HepG2 (cell line): ENCODE measurements around the gene PRSS8. TPM values are rescaled to one million over a fixed set of nuclear protein-coding genes. Genes with fewer than 3 reads are reported as not detected.

ENCODE experiments used
- CEBPG ChIP-seq: IDR thresholded peaks from 2 replicates; pipeline ENCODE4 v1.6.1; 2016
- FOXK1 ChIP-seq: sonication (generic); formaldehyde crosslinking; IDR thresholded peaks from 2 replicates; pipeline ENCODE4 v1.4.0; 2020; ENCODE audit warnings: low read depth, missing genetic modification reagents, borderline replicate concordance
- GTF2F1 ChIP-seq: fragments of 150-350 bp; IDR thresholded peaks from 2 replicates; pipeline ENCODE4 v1.6.1; 2014; ENCODE audit warnings: low read length
- HDAC6 ChIP-seq: fragments of 200-600 bp; sonication (generic); IDR thresholded peaks from 2 replicates; pipeline ENCODE4 v1.7.0; 2017; ENCODE audit warnings: mild to moderate bottlenecking, antibody characterized with exemption, low read length, low read depth
- NCOA1 ChIP-seq: sonication (generic); formaldehyde crosslinking; IDR thresholded peaks from 2 replicates; pipeline ENCODE4 v1.9.0; 2021; ENCODE audit warnings: missing genetic modification reagents
- NFIC ChIP-seq: IDR thresholded peaks from 2 replicates; pipeline ENCODE4 v1.6.1; 2012; ENCODE audit warnings: mild to moderate bottlenecking, low read length, inconsistent platforms
- NONO ChIP-seq, 2 experiments: fragments of 450-650 bp in 1 of 2; sonication (generic) in 1 of 2; formaldehyde crosslinking in 1 of 2; IDR thresholded peaks in 1 of 2; conservative IDR thresholded peaks in 1 of 2; 2 replicates each; pipeline versions ENCODE4 v1.6.1 to v1.8.0; 2017 to 2022; ENCODE audit warnings: mild to moderate bottlenecking in 1 of 2, missing genetic modification reagents in 1 of 2, moderate library complexity in 1 of 2
- RBFOX2 ChIP-seq: fragments of 200-400 bp; formaldehyde crosslinking; IDR thresholded peaks from 2 replicates; pipeline ENCODE4 v1.6.1; 2017; ENCODE audit warnings: low read depth, mild to moderate bottlenecking, low read length
- SATB2 ChIP-seq: sonication (generic); formaldehyde crosslinking; IDR thresholded peaks from 2 replicates; pipeline ENCODE4 v1.5.0; 2020; ENCODE audit warnings: missing genetic modification reagents
- STAT6 ChIP-seq: sonication (generic); formaldehyde crosslinking; IDR thresholded peaks from 2 replicates; pipeline ENCODE4 v1.4.0; 2020; ENCODE audit warnings: missing genetic modification reagents, mild to moderate bottlenecking, borderline replicate concordance
- WIZ ChIP-seq: sonication (generic); formaldehyde crosslinking; IDR thresholded peaks from 2 replicates; pipeline ENCODE4 v1.5.1; 2020; ENCODE audit warnings: mild to moderate bottlenecking, missing genetic modification reagents
- ZFP62 ChIP-seq: sonication (generic); formaldehyde crosslinking; IDR thresholded peaks from 2 replicates; pipeline ENCODE4 v1.4.0; 2020; ENCODE audit warnings: missing genetic modification reagents
- ZFP90 ChIP-seq: sonication (generic); formaldehyde crosslinking; IDR thresholded peaks from 2 replicates; pipeline ENCODE4 v1.8.0; 2022; ENCODE audit warnings: missing genetic modification reagents, mild to moderate bottlenecking, inconsistent platforms, borderline replicate concordance
- ZNF33A ChIP-seq: sonication (generic); formaldehyde crosslinking; IDR thresholded peaks from 2 replicates; pipeline ENCODE4 v1.5.1; 2020; ENCODE audit warnings: missing genetic modification reagents, mild to moderate bottlenecking, moderate library complexity, borderline replicate concordance
- ZNF556 ChIP-seq: sonication (generic); formaldehyde crosslinking; IDR thresholded peaks from 2 replicates; pipeline ENCODE4 v1.4.0; 2020; ENCODE audit warnings: mild to moderate bottlenecking, missing genetic modification reagents, borderline replicate concordance
- ZNF562 ChIP-seq: sonication (generic); formaldehyde crosslinking; IDR thresholded peaks from 2 replicates; pipeline ENCODE4 v1.8.0; 2022; ENCODE audit warnings: missing genetic modification reagents, borderline replicate concordance
- polyA plus RNA-seq, 8 experiments: library from polyadenylated mRNA; depleted of rRNA in 3 of 8; stranded (reverse) in 7 of 8; unstranded in 1 of 8; fragments of >200 nt; fragmentation: Illumina TruSeq in 4 of 8; extraction: Trizol in 4 of 8; gene quantifications; 2 replicates each; pipeline versions ENCODE4 v1.2.1 to v1.2.3, GENCODE V29; 2011 to 2016; ENCODE audit warnings: low read depth in 4 of 8, missing spikeins in 1 of 8, mixed read lengths in 1 of 8; ENCODE audit not compliant: insufficient read depth in 1 of 8
- total RNA-seq, 5 experiments: library from RNA; depleted of rRNA; stranded (reverse); fragments of >200 nt; fragmentation: Illumina TruSeq; extraction: Trizol; gene quantifications; 2 replicates each; pipeline ENCODE4 v1.2.3, GENCODE V29; 2016; ENCODE audit warnings: low read depth in 1 of 5
- TF ChIP-seq, protein P1 (sequence below): sonication (generic); formaldehyde crosslinking; conservative IDR thresholded peaks from 2 replicates; pipeline ENCODE4 v1.4.0; 2020; ENCODE audit warnings: missing genetic modification reagents
- TF ChIP-seq, protein P2 (sequence below), 2 experiments: sonication (generic) in 1 of 2; formaldehyde crosslinking in 1 of 2; IDR thresholded peaks; 2 replicates each; pipeline versions ENCODE4 v1.4.0 to v1.6.1; 2016 to 2020; ENCODE audit warnings: borderline replicate concordance in 1 of 2, low read depth in 1 of 2, mild to moderate bottlenecking in 1 of 2, missing genetic modification reagents in 1 of 2

The PRSS8 gene
- total and polyA plus RNA-seq, 2 of the 13 experiments (the other 11 are each of a cell fraction or from before 2014, with no cell fraction given): 2.6 to 7.2 TPM

GRCh38 chr16:31118223-31119155, 17.0 kb downstream of the PRSS8 start (continued):
- TF ChIP-seq ZNF556 (no peak), GTF2F1 (no peak; the same call in 1 of the 2 replicates), ZNF33A (no peak), RBFOX2 (no peak), ZFP90 (CRISPR knock-in tag) (no peak), CEBPG (CRISPR knock-in tag) (no peak), STAT6 (CRISPR knock-in tag) (no peak), ZNF562 (CRISPR knock-in tag) (0 out of 2 replicates have a peak, but pooled peaks have one; percentile 12), NONO (IDR thresholded peaks at IDR 0.05) (no peak), NONO (CRISPR knock-in tag; conservative IDR thresholded peaks at IDR 0.05) (no peak), WIZ (CRISPR knock-in tag) (no peak), ZFP62 (CRISPR knock-in tag) (no peak), HDAC6 (no peak), NFIC (no peak), SATB2 (CRISPR knock-in tag) (no peak), NCOA1 (0 out of 2 replicates have a peak, but pooled peaks have one; percentile 21), FOXK1 (CRISPR knock-in tag) (no peak)
- TF ChIP-seq, protein P1, sequence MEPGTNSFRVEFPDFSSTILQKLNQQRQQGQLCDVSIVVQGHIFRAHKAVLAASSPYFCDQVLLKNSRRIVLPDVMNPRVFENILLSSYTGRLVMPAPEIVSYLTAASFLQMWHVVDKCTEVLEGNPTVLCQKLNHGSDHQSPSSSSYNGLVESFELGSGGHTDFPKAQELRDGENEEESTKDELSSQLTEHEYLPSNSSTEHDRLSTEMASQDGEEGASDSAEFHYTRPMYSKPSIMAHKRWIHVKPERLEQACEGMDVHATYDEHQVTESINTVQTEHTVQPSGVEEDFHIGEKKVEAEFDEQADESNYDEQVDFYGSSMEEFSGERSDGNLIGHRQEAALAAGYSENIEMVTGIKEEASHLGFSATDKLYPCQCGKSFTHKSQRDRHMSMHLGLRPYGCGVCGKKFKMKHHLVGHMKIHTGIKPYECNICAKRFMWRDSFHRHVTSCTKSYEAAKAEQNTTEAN (CRISPR knock-in tag): no peak
- TF ChIP-seq, protein P2, sequence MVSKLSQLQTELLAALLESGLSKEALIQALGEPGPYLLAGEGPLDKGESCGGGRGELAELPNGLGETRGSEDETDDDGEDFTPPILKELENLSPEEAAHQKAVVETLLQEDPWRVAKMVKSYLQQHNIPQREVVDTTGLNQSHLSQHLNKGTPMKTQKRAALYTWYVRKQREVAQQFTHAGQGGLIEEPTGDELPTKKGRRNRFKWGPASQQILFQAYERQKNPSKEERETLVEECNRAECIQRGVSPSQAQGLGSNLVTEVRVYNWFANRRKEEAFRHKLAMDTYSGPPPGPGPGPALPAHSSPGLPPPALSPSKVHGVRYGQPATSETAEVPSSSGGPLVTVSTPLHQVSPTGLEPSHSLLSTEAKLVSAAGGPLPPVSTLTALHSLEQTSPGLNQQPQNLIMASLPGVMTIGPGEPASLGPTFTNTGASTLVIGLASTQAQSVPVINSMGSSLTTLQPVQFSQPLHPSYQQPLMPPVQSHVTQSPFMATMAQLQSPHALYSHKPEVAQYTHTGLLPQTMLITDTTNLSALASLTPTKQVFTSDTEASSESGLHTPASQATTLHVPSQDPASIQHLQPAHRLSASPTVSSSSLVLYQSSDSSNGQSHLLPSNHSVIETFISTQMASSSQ (IDR thresholded peaks at IDR 0.05; ENCODE audit: low read depth): no peak
- TF ChIP-seq, protein P2 (CRISPR knock-in tag; IDR thresholded peaks at IDR 0.05; ENCODE audit: borderline replicate concordance): no peak
